HepG2 (cell line): ENCODE measurements around the gene KRTAP17-1.

Source experiments
- CEBPB ChIP-seq: IDR thresholded peaks from 2 replicates; pipeline ENCODE4 v1.6.1; 2011; ENCODE audit warnings: low read depth, low read length, improper control_type of control experiment, borderline replicate concordance
- ELF1 ChIP-seq: sonication (generic); formaldehyde crosslinking; IDR thresholded peaks from 2 replicates; pipeline ENCODE4 v1.4.0; 2020; ENCODE audit warnings: missing genetic modification reagents
- TF ChIP-seq, protein P1 (sequence below): IDR thresholded peaks from 2 replicates; pipeline ENCODE4 v1.6.1; 2016; ENCODE audit warnings: missing compliant biosample characterization, missing genetic modification reagents, borderline replicate concordance

- TF ChIP-seq CEBPB (no peak), ELF1 (CRISPR knock-in tag) (no peak)
- TF ChIP-seq, protein P1, sequence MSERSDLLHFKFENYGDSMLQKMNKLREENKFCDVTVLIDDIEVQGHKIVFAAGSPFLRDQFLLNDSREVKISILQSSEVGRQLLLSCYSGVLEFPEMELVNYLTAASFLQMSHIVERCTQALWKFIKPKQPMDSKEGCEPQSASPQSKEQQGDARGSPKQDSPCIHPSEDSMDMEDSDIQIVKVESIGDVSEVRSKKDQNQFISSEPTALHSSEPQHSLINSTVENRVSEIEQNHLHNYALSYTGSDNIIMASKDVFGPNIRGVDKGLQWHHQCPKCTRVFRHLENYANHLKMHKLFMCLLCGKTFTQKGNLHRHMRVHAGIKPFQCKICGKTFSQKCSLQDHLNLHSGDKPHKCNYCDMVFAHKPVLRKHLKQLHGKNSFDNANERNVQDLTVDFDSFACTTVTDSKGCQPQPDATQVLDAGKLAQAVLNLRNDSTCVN (CRISPR knock-in tag), result no peak
Measured at GRCh38 chr17:41354536-41354935, 39.0 kb upstream of the KRTAP17-1 start.
